Upper lobe of left lung (tissue), 6 donors: ENCODE data around the gene CPEB2. TPM values are rescaled to one million over a fixed set of nuclear protein-coding genes. Genes with fewer than 3 reads are reported as not detected.

Experiments used
- ATAC-seq, 2 donors: fragments of 200-7000 bp; cut with Tn5 transposase; one replicate each; pipeline ENCODE4 v1.9.1; 2022; ENCODE audit warnings: mild to moderate bottlenecking in 2 of 2, moderate library complexity in 2 of 2; ENCODE audit not compliant: low FRiP score in 2 of 2
- DNase-seq, 2 donors: peaks; one replicate each; pipeline ENCODE4 v3.0.0-alpha.2; 2019 to 2020
- H3K27ac ChIP-seq, 4 donors: fragments of 200-600 bp; sonication (generic); one replicate each; pipeline ENCODE4 v1.5.1; 2016 to 2019
- H3K27me3 ChIP-seq, 4 donors: fragments of 200-600 bp; sonication (generic); one replicate each; pipeline ENCODE4 v1.5.1; 2017 to 2019
- H3K36me3 ChIP-seq, 4 donors: fragments of 200-600 bp; sonication (generic); one replicate each; pipeline ENCODE4 v1.5.1; 2016 to 2019
- H3K4me1 ChIP-seq, 4 donors: fragments of 200-600 bp; sonication (generic); one replicate each; pipeline ENCODE4 v1.5.1; 2018 to 2019
- H3K4me3 ChIP-seq, 4 donors: fragments of 200-600 bp; sonication (generic); one replicate each; pipeline ENCODE4 v1.5.1; 2017 to 2019; ENCODE audit warnings: mild to moderate bottlenecking in 2 of 4, moderate library complexity in 1 of 4
- H3K9me3 ChIP-seq, 4 donors: fragments of 200-600 bp; sonication (generic); one replicate each; pipeline ENCODE4 v1.5.1; 2018 to 2019
- CTCF ChIP-seq, 6 experiments: fragments of 450-650 bp in 4 of 6; fragments of 200-600 bp in 2 of 6; sonication (generic) in 2 of 6; IDR thresholded peaks; one replicate each; pipeline ENCODE4 v1.5.1; 2016 to 2019; ENCODE audit warnings: antibody characterized with exemption in 6 of 6
- EP300 ChIP-seq, 4 donors: sonication (generic); formaldehyde crosslinking; IDR thresholded peaks; one replicate each; pipeline ENCODE4 v1.5.1; 2017; ENCODE audit warnings: antibody characterized with exemption in 4 of 4, control low read depth in 2 of 4
- POLR2A ChIP-seq, 4 donors: fragments of 450-650 bp; IDR thresholded peaks; one replicate each; pipeline ENCODE4 v1.5.1; 2016 to 2017; ENCODE audit warnings: antibody characterized with exemption in 4 of 4, mild to moderate bottlenecking in 2 of 4
- POLR2AphosphoS5 ChIP-seq, 2 donors: sonication (generic); formaldehyde crosslinking; IDR thresholded peaks; one replicate each; pipeline ENCODE4 v1.5.1; 2017; ENCODE audit warnings: antibody characterized with exemption in 2 of 2
- WGBS, 2 donors: methylation state at CpG; one replicate each; pipeline ENCODE4 v1.1.5; 2017 to 2018; 5-methylcytosine and 5-hydroxymethylcytosine counted together
- total RNA-seq, 6 donors: library from RNA; depleted of rRNA in 4 of 6; stranded (reverse); fragments of >200 nt in 4 of 6; gene quantifications; one replicate each; pipeline versions ENCODE4 v1.1.0 to v1.2.1, GENCODE V29; 2016 to 2021
- donor health status: DM: no; HTN: no; CAD: no; lungs with moderate emphysema.
- donor health status: DM: no; HTN: yes; CAD: no; lungs with severe emphysema.

The CPEB2 gene
- total RNA-seq, result 10 to 100 TPM in 5 of 6 donors, 1 to 10 TPM in 1; 9.3 to 44.6 (median 22.9) TPM

- Histone ChIP-seq H3K27me3 (no peaks in the 10 kb centered on the region), H3K4me3 (peak within 1 kb of the TSS; percentile 72 to 92 (median 92)), H3K36me3 (no peaks in the 10 kb centered on the region), H3K9me3 (no peaks in the 10 kb centered on the region), H3K27ac (peak within 1 kb of the TSS; percentile 99 to 100 (median 100)), H3K4me1 (peaks cover 13 to 24% (median 18%) of the 10 kb centered on the region in 4 donors)
- ATAC-seq (peak; percentile 92 to 95), DNase-seq (peak; percentile 95 to 99)
- TF ChIP-seq EP300 (IDR thresholded peaks at IDR 0.05) (peak in 2 of 4 donors; percentile 64 to 70), POLR2AphosphoS5 (IDR thresholded peaks at IDR 0.05) (peak; percentile 98 to 99), POLR2A (IDR thresholded peaks at IDR 0.05) (peak; percentile 96 to 100 (median 99)), CTCF (IDR thresholded peaks at IDR 0.05) (peak in 4 of 6 experiments; percentile 21 to 35 (median 33))
- WGBS, 2 donors, result 0% methylated on average over 1 to 40 of the region's 104 CpGs
Observed at GRCh38 chr4:15001869-15002658, at the start of gene CPEB2. TSS of gene CPEB2 (plus strand) at chr4:15002481. CDS start at chr4:15002674, 193 bp downstream.

GRCh38 chr4:14958436-14958835, 43.8 kb upstream of the CPEB2 start:
- no peaks in the 10 kb centered on the region for H3K36me3 ChIP-seq
- 43 to 52% methylated on average over 3 of the region's 3 CpGs for WGBS, 2 donors
- H3K4me3 ChIP-seq, result no peak overlapping the region
- ATAC-seq, result no peak
- H3K4me1 ChIP-seq, result peaks cover 0 to 6% (median 2%) of the 10 kb centered on the region in 4 donors
- DNase-seq, result no peak
- H3K9me3 ChIP-seq, result no peaks in the 10 kb centered on the region
- H3K27ac ChIP-seq, result no peak overlapping the region
- no peaks in the 10 kb centered on the region for H3K27me3 ChIP-seq
- TF ChIP-seq EP300 (IDR thresholded peaks at IDR 0.05), result no peak
- no peak for TF ChIP-seq POLR2A (IDR thresholded peaks at IDR 0.05)
- no peak for TF ChIP-seq POLR2AphosphoS5 (IDR thresholded peaks at IDR 0.05)
- TF ChIP-seq CTCF (IDR thresholded peaks at IDR 0.05), result no peak

- TF ChIP-seq CTCF (IDR thresholded peaks at IDR 0.05) (no peak), POLR2A (IDR thresholded peaks at IDR 0.05) (no peak), EP300 (IDR thresholded peaks at IDR 0.05) (no peak), POLR2AphosphoS5 (IDR thresholded peaks at IDR 0.05) (no peak)
- DNase-seq (no peak), ATAC-seq (no peak)
- no peaks in the 10 kb centered on the region for H3K9me3 ChIP-seq
- no peak overlapping the region for H3K27ac ChIP-seq
- no peaks in the 10 kb centered on the region for H3K27me3 ChIP-seq
- no peaks in the 10 kb centered on the region for H3K36me3 ChIP-seq
- H3K4me3 ChIP-seq, result no peak overlapping the region
- H3K4me1 ChIP-seq, result peaks cover 0 to 6% (median 2%) of the 10 kb centered on the region in 4 donors
Observed at GRCh38 chr4:14961292-14961691, 41.0 kb upstream of the CPEB2 start.

GRCh38 chr4:14965071-14965470, 37.2 kb upstream of the CPEB2 start:
- Histone ChIP-seq H3K4me1 (no peaks in the 10 kb centered on the region), H3K9me3 (no peaks in the 10 kb centered on the region), H3K4me3 (no peak overlapping the region), H3K27me3 (no peaks in the 10 kb centered on the region), H3K27ac (no peak overlapping the region), H3K36me3 (no peaks in the 10 kb centered on the region)
- 95% methylated on average over 1 of the region's 1 CpG; no CpG with 5 or more reads in 1 of the 2 donors for WGBS, 2 donors
- ATAC-seq, result no peak
- DNase-seq, result no peak
- TF ChIP-seq POLR2AphosphoS5 (IDR thresholded peaks at IDR 0.05) (no peak), CTCF (IDR thresholded peaks at IDR 0.05) (no peak), POLR2A (IDR thresholded peaks at IDR 0.05) (no peak), EP300 (IDR thresholded peaks at IDR 0.05) (no peak)
